Measurements from ENCODE around the gene CLCN1. TPM values are rescaled to one million over a fixed set of nuclear protein-coding genes. Genes with fewer than 3 reads are reported as not detected.

Gene CLCN1
- total RNA-seq, 2 donors from 2014 or later: 0.10 TPM; not detected in 1

DNA sequence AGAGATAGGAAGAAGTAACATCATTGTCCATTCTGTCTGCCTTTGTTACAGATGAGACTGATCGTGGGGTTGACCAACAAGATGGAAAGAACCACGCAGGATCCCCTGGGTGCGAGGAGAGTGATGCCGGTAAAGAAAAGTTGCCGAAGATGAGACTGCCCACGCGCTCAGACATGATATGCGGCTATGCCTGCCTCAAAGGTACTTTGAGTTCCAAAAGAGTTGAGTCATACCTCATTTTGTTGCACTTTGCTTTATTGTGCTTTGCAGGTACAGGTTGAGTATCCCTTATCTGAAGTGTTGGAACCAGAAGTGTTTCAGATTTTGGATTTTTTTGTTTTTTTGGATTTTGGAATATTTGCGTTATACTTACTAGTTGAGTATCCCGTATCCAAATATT is 12.2 kb upstream of the CLCN1 start:
- Mint-ChIP-seq H3K27ac (no peak overlapping the region), H3K4me1 (ENCODE audit: low read depth in 2 of 2) (peaks cover 25 to 36% of the 10 kb centered on the region in 2 donors), H3K9me3 (no peaks in the 10 kb centered on the region), H3K27me3 (no peaks in the 10 kb centered on the region), H3K4me3 (no peak overlapping the region), H3K36me3 (peaks cover 76% of the 10 kb centered on the region)
- DNase-seq (ENCODE audit: low spot score) (no peak), ATAC-seq (no peak)

DNA sequence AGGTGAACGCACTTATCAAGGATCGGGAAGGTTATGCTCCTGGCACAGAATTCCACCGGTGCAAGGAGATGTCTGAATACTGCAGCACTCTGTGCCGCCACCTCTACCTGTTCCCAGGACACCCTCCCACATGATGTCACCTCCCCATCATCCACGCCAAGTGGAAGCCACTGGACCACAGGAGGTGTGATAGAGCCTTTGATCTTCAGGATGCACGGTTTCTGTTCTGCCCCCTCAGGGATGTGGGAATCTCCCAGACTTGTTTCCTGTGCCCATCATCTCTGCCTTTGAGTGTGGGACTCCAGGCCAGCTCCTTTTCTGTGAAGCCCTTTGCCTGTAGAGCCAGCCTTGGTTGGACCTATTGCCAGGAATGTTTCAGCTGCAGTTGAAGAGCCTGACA is 11.0 kb upstream of the CLCN1 start:
- Mint-ChIP-seq H3K9me3 (no peaks in the 10 kb centered on the region), H3K27ac (peak overlapping the region; percentile 7 to 21), H3K27me3 (no peaks in the 10 kb centered on the region), H3K4me3 (no peak overlapping the region), H3K4me1 (ENCODE audit: low read depth in 2 of 2) (peaks cover 25 to 32% of the 10 kb centered on the region in 2 donors), H3K36me3 (peaks cover 69% of the 10 kb centered on the region)
- DNase-seq (ENCODE audit: low spot score): no peak
- no peak for ATAC-seq

DNA sequence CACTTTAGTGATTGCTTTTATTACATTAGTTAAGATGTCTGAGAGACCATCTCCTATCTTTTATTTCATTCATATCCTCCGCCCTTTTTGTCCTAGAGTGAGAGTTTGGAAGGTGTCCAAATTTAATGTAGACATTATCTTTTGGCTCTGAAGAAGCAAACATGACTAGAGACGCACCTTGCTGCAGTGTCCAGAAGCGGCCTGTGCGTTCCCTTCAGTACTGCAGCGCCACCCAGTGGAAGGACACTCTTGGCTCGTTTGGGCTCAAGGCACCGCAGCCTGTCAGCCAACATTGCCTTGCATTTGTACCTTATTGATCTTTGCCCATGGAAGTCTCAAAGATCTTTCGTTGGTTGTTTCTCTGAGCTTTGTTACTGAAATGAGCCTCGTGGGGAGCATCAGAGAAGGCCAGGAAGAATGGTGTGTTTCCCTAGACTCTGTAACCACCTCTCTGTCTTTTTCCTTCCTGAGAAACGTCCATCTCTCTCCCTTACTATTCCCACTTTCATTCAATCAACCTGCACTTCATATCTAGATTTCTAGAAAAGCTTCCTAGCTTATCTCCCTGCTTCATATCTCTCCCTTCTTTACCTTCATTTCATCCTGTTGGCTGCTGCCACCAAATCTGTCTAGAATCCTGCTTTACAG is 10.4 kb upstream of the CLCN1 start:
- H3K9me3 Mint-ChIP-seq: no peaks in the 10 kb centered on the region
- peak; percentile 57 to 65 for ATAC-seq
- peaks cover 27 to 35% of the 10 kb centered on the region in 2 donors for H3K4me1 Mint-ChIP-seq (ENCODE audit: low read depth in 2 of 2)

GRCh38 chr7:143308632-143309031 is 7.3 kb upstream of the CLCN1 start:
- Mint-ChIP-seq H3K4me1 (ENCODE audit: low read depth in 2 of 2) (peaks cover 35 to 36% of the 10 kb centered on the region in 2 donors), H3K9me3 (no peaks in the 10 kb centered on the region), H3K36me3 (peaks cover 38% of the 10 kb centered on the region), H3K27ac (peak overlapping the region; percentile 8 to 15), H3K4me3 (no peak overlapping the region), H3K27me3 (no peaks in the 10 kb centered on the region)
- DNase-seq (ENCODE audit: low spot score) (no peak), ATAC-seq (no peak)

More for the DNA sequence above, 10.4 kb upstream of the CLCN1 start:
- Mint-ChIP-seq H3K4me3 (no peak overlapping the region), H3K27me3 (no peaks in the 10 kb centered on the region), H3K27ac (peak overlapping the region; percentile 7 to 21), H3K36me3 (peaks cover 63% of the 10 kb centered on the region)
- DNase-seq (ENCODE audit: low spot score): no peak

DNA sequence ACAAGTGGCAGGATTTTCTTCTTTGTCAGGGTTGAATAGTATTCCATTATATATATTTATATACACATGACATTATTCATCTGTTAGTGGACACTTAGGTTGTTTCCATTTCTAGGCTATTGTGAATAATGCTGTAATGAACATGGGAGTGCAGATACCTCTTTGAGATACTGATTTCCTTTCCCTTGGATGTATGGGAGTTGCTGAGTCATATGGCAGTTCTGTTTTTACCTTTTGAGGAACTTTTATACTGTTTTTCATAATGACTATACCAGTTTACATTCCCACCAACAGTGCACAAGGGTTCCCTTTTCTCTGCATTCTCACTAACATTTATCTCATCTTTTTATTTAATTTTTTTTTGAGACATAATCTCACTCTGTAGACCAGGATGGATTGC is 1.8 kb upstream of the CLCN1 start:
- Mint-ChIP-seq H3K4me3 (no peak overlapping the region), H3K27me3 (peaks cover 0 to 4% of the 10 kb centered on the region in 2 donors), H3K27ac (no peak overlapping the region), H3K4me1 (ENCODE audit: low read depth in 2 of 2) (peaks cover 22% of the 10 kb centered on the region in 2 donors), H3K9me3 (no peaks in the 10 kb centered on the region), H3K36me3 (no peaks in the 10 kb centered on the region)
- ATAC-seq (no peak), DNase-seq (ENCODE audit: low spot score) (no peak)

DNA sequence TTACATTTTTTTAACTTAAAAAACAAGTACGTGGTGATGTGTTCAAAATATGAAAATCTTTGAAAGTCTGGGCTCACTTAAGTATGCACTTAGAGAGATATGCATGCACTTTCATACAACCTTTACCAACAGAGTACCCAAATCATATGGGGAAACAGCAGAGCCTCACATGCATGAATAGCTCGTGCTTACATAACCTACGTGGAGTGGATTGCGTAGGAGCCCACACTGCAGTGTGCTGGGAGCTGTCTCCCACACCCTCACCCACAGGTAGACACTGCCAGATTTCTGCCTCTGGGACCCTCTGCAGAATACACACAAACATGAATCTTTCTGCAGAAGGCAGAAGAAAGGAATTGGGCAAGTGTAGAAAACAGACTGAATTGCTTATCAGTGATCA is 581 bp downstream of the CLCN1 start:
- DNase-seq (ENCODE audit: low spot score) (no peak), ATAC-seq (no peak)
- H3K27ac Mint-ChIP-seq: peak overlapping the region in 1 of 2 donors; percentile 2
- H3K36me3 Mint-ChIP-seq: no peaks in the 10 kb centered on the region
- no peaks in the 10 kb centered on the region for H3K9me3 Mint-ChIP-seq
- H3K27me3 Mint-ChIP-seq: peaks cover 0 to 6% of the 10 kb centered on the region in 2 donors
- H3K4me3 Mint-ChIP-seq: no peak overlapping the region
- H3K4me1 Mint-ChIP-seq (ENCODE audit: low read depth in 2 of 2): peaks cover 4 to 6% of the 10 kb centered on the region in 2 donors

DNA sequence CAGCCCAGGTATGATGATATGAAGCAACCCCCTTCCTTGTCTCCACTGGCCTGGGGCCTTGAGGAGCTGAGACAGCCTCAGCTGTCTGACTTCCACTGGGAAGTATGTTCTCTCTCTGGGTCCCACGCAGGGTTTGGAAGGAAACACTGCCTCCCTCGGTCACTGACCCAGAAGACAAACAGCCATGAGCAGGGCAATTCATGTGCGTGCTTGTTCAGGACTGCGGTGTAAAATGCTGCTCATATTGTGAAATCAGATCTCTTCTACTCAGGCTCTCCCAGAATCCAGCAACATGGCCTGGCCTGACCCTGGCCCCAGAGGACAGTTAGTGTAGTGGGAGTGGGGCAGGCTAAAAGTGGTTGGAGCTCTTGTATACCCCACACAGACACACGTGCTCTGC is 2.8 kb downstream of the CLCN1 start:
- Mint-ChIP-seq H3K27me3 (peaks cover 0 to 6% of the 10 kb centered on the region in 2 donors), H3K9me3 (no peaks in the 10 kb centered on the region), H3K4me1 (ENCODE audit: low read depth in 2 of 2) (peaks cover 4% of the 10 kb centered on the region in 2 donors), H3K4me3 (no peak overlapping the region), H3K27ac (no peak overlapping the region), H3K36me3 (no peaks in the 10 kb centered on the region)
- DNase-seq (ENCODE audit: low spot score) (no peak), ATAC-seq (no peak)

DNA sequence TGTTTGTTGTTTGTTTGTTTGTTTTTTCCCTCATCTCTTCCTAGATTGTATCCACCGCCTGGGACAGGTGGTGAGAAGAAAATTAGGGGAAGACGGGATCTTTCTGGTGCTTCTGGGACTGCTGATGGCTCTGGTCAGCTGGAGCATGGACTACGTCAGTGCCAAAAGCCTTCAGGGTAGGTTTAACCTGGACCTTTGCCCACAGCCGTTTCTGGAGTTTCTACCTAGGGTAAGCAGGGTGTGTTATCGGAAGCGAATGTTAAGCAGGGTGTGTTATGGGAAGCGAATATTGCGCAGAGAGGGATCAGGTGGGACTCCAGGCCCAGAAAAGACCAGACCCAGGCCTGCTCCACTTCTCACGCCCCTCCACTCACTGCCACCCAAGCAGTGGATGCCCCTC is 4.7 kb downstream of the CLCN1 start:
- no peak for DNase-seq (ENCODE audit: low spot score)
- H3K4me1 Mint-ChIP-seq (ENCODE audit: low read depth in 2 of 2): peaks cover 12 to 13% of the 10 kb centered on the region in 2 donors
- no peaks in the 10 kb centered on the region for H3K9me3 Mint-ChIP-seq
- no peak overlapping the region for H3K4me3 Mint-ChIP-seq
- H3K36me3 Mint-ChIP-seq: no peaks in the 10 kb centered on the region
- H3K27ac Mint-ChIP-seq: no peak overlapping the region
- no peak for ATAC-seq
- peaks cover 0 to 6% of the 10 kb centered on the region in 2 donors for H3K27me3 Mint-ChIP-seq

DNA sequence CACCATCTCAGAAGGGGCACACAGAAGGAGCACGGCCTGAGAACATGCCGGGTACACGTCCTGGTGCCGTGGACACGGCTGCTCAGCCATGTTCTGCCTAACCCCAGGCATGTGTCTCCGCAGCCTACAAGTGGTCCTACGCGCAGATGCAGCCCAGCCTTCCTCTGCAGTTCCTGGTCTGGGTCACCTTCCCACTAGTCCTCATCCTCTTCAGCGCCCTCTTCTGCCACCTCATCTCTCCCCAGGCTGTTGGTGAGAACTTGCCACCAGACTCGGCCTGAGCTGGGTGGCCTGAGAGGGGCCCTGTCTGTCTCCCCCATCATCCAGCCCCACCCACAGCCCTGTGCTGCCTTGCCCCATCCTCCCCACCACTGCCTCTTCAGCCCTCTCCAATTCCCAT is 5.3 kb downstream of the CLCN1 start:
- Mint-ChIP-seq H3K27ac (peak overlapping the region in 1 of 2 donors; percentile 9), H3K9me3 (no peaks in the 10 kb centered on the region), H3K27me3 (peaks cover 0 to 6% of the 10 kb centered on the region in 2 donors), H3K4me3 (no peak overlapping the region), H3K36me3 (no peaks in the 10 kb centered on the region), H3K4me1 (ENCODE audit: low read depth in 2 of 2) (peaks cover 14 to 15% of the 10 kb centered on the region in 2 donors)
- DNase-seq (ENCODE audit: low spot score) (no peak), ATAC-seq (no peak)

GRCh38 chr7:143321734-143322133 is 5.8 kb downstream of the CLCN1 start:
- H3K4me3 Mint-ChIP-seq: no peak overlapping the region
- no peaks in the 10 kb centered on the region for H3K9me3 Mint-ChIP-seq
- DNase-seq (ENCODE audit: low spot score) (no peak), ATAC-seq (no peak)
- peaks cover 0 to 4% of the 10 kb centered on the region in 2 donors for H3K27me3 Mint-ChIP-seq
- H3K36me3 Mint-ChIP-seq: no peaks in the 10 kb centered on the region
- peak overlapping the region in 1 of 2 donors; percentile 9 for H3K27ac Mint-ChIP-seq
- H3K4me1 Mint-ChIP-seq (ENCODE audit: low read depth in 2 of 2): peaks cover 14 to 17% of the 10 kb centered on the region in 2 donors

GRCh38 chr7:143322760-143323633 is 7.1 kb downstream of the CLCN1 start:
- no peak overlapping the region for H3K27ac Mint-ChIP-seq
- H3K36me3 Mint-ChIP-seq: no peaks in the 10 kb centered on the region
- H3K27me3 Mint-ChIP-seq: peaks cover 0 to 2% of the 10 kb centered on the region in 2 donors
- no peaks in the 10 kb centered on the region for H3K9me3 Mint-ChIP-seq
- DNase-seq (ENCODE audit: low spot score): no peak
- ATAC-seq: no peak
- no peak overlapping the region for H3K4me3 Mint-ChIP-seq
- H3K4me1 Mint-ChIP-seq (ENCODE audit: low read depth in 2 of 2): peaks cover 14 to 15% of the 10 kb centered on the region in 2 donors

- DNase-seq (ENCODE audit: low spot score) (no peak), ATAC-seq (no peak)
- Mint-ChIP-seq H3K4me3 (no peak overlapping the region), H3K4me1 (ENCODE audit: low read depth in 2 of 2) (peaks cover 14 to 15% of the 10 kb centered on the region in 2 donors), H3K27ac (no peak overlapping the region), H3K36me3 (no peaks in the 10 kb centered on the region), H3K9me3 (no peaks in the 10 kb centered on the region), H3K27me3 (peaks cover 0 to 2% of the 10 kb centered on the region in 2 donors)
Observed at GRCh38 chr7:143323653-143324052, 7.7 kb downstream of the CLCN1 start.

GRCh38 chr7:143325240-143325639 is 9.3 kb downstream of the CLCN1 start:
- H3K4me3 Mint-ChIP-seq: peak overlapping the region; percentile 32
- no peaks in the 10 kb centered on the region for H3K36me3 Mint-ChIP-seq
- H3K27ac Mint-ChIP-seq: peak overlapping the region in 1 of 2 donors; percentile 30
- peaks cover 14 to 15% of the 10 kb centered on the region in 2 donors for H3K4me1 Mint-ChIP-seq (ENCODE audit: low read depth in 2 of 2)
- ATAC-seq: no peak
- H3K27me3 Mint-ChIP-seq: peaks cover 0 to 2% of the 10 kb centered on the region in 2 donors
- H3K9me3 Mint-ChIP-seq: no peaks in the 10 kb centered on the region
- no peak for DNase-seq (ENCODE audit: low spot score)

DNA sequence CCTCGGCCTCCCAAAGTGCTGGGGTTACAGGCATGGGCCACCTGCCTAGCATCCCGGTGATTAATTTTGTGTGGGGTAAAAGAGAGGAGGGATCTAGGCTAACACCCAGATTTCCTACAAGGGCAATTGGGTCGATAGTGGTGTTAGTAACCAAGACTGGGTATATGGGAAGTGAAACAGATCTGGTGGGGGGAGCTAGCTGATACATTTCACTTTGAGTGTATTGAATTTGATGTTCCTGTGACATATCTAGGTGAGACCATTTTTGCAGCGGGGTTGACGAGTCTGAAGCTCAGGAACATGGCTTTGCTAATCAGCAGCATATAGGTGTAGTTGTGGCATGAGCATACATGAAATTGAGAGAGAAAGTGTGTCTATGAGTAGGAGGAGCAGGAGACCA is 12.0 kb downstream of the CLCN1 start:
- ATAC-seq: no peak
- no peak for DNase-seq (ENCODE audit: low spot score)
- H3K27ac Mint-ChIP-seq: peak overlapping the region in 1 of 2 donors; percentile 1
- H3K4me1 Mint-ChIP-seq (ENCODE audit: low read depth in 2 of 2): peaks cover 14 to 15% of the 10 kb centered on the region in 2 donors
- H3K27me3 Mint-ChIP-seq: peaks cover 0 to 2% of the 10 kb centered on the region in 2 donors
- no peaks in the 10 kb centered on the region for H3K36me3 Mint-ChIP-seq
- no peaks in the 10 kb centered on the region for H3K9me3 Mint-ChIP-seq
- no peak overlapping the region for H3K4me3 Mint-ChIP-seq

Measured in natural killer cell treated with Interleukin-12 subunit alpha and Interleukin-12 subunit beta and Interleukin-15 and Interleukin-18, amount 100 ng/mL, for 72 hours (primary cell).